ENCODE data around the gene ATP11A. TPM values are rescaled to one million over a fixed set of nuclear protein-coding genes. Genes with fewer than 3 reads are reported as not detected.

Gene ATP11A
- total RNA-seq, 1 donor from 2014 or later = 109 TPM

GRCh38 chr13:112910616-112911280 lies 220.9 kb downstream of the ATP11A start:
- no peaks in the 10 kb centered on the region for H3K27me3 Mint-ChIP-seq
- no peak overlapping the region for H3K4me3 Mint-ChIP-seq (ENCODE audit: low read depth)
- H3K4me1 Mint-ChIP-seq (ENCODE audit: low read depth) = peaks cover 12% of the 10 kb centered on the region
- TF ChIP-seq, protein P1, sequence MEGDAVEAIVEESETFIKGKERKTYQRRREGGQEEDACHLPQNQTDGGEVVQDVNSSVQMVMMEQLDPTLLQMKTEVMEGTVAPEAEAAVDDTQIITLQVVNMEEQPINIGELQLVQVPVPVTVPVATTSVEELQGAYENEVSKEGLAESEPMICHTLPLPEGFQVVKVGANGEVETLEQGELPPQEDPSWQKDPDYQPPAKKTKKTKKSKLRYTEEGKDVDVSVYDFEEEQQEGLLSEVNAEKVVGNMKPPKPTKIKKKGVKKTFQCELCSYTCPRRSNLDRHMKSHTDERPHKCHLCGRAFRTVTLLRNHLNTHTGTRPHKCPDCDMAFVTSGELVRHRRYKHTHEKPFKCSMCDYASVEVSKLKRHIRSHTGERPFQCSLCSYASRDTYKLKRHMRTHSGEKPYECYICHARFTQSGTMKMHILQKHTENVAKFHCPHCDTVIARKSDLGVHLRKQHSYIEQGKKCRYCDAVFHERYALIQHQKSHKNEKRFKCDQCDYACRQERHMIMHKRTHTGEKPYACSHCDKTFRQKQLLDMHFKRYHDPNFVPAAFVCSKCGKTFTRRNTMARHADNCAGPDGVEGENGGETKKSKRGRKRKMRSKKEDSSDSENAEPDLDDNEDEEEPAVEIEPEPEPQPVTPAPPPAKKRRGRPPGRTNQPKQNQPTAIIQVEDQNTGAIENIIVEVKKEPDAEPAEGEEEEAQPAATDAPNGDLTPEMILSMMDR (IDR thresholded peaks at IDR 0.05; ENCODE audit: unreplicated experiment) = no peak
- no peaks in the 10 kb centered on the region for H3K9me3 Mint-ChIP-seq (ENCODE audit: low read depth)
- H3K27ac Mint-ChIP-seq = no peak overlapping the region
- DNase-seq (ENCODE audit: low spot score, unreplicated experiment) = no peak
- peaks cover 13% of the 10 kb centered on the region for H3K36me3 Mint-ChIP-seq (ENCODE audit: insufficient read depth)

GRCh38 chr13:112911285-112911701 lies 221.5 kb downstream of the ATP11A start:
- Mint-ChIP-seq H3K27me3 (no peaks in the 10 kb centered on the region), H3K4me1 (ENCODE audit: low read depth) (peaks cover 7% of the 10 kb centered on the region), H3K9me3 (ENCODE audit: low read depth) (no peaks in the 10 kb centered on the region), H3K4me3 (ENCODE audit: low read depth) (no peak overlapping the region), H3K27ac (no peak overlapping the region), H3K36me3 (ENCODE audit: insufficient read depth) (peaks cover 9% of the 10 kb centered on the region)
- TF ChIP-seq, protein P1 (IDR thresholded peaks at IDR 0.05; ENCODE audit: unreplicated experiment) = no peak
- no peak for DNase-seq (ENCODE audit: low spot score, unreplicated experiment)

GRCh38 chr13:112911883-112912282 lies 222.0 kb downstream of the ATP11A start:
- Mint-ChIP-seq H3K27ac (peak overlapping the region; percentile 76), H3K4me1 (ENCODE audit: low read depth) (peaks cover 3% of the 10 kb centered on the region), H3K9me3 (ENCODE audit: low read depth) (no peaks in the 10 kb centered on the region), H3K27me3 (no peaks in the 10 kb centered on the region), H3K36me3 (ENCODE audit: insufficient read depth) (peaks cover 10% of the 10 kb centered on the region), H3K4me3 (ENCODE audit: low read depth) (no peak overlapping the region)
- no peak for DNase-seq (ENCODE audit: low spot score, unreplicated experiment)
- TF ChIP-seq, protein P1 (IDR thresholded peaks at IDR 0.05; ENCODE audit: unreplicated experiment) = no peak

GRCh38 chr13:112912726-112913440 lies 223.0 kb downstream of the ATP11A start:
- TF ChIP-seq, protein P1 (IDR thresholded peaks at IDR 0.05; ENCODE audit: unreplicated experiment) = no peak
- Mint-ChIP-seq H3K4me3 (ENCODE audit: low read depth) (no peak overlapping the region), H3K36me3 (ENCODE audit: insufficient read depth) (peaks cover 17% of the 10 kb centered on the region), H3K4me1 (ENCODE audit: low read depth) (peaks cover 4% of the 10 kb centered on the region), H3K27ac (no peak overlapping the region), H3K9me3 (ENCODE audit: low read depth) (no peaks in the 10 kb centered on the region), H3K27me3 (no peaks in the 10 kb centered on the region)
- no peak for DNase-seq (ENCODE audit: low spot score, unreplicated experiment)

GRCh38 chr13:112916296-112916695 lies 226.5 kb downstream of the ATP11A start:
- Mint-ChIP-seq H3K4me1 (ENCODE audit: low read depth) (peaks cover 3% of the 10 kb centered on the region), H3K27ac (no peak overlapping the region), H3K27me3 (no peaks in the 10 kb centered on the region), H3K36me3 (ENCODE audit: insufficient read depth) (peaks cover 17% of the 10 kb centered on the region), H3K9me3 (ENCODE audit: low read depth) (no peaks in the 10 kb centered on the region), H3K4me3 (ENCODE audit: low read depth) (no peak overlapping the region)
- DNase-seq (ENCODE audit: low spot score, unreplicated experiment) = no peak
- TF ChIP-seq, protein P1 (IDR thresholded peaks at IDR 0.05; ENCODE audit: unreplicated experiment) = no peak
